NOMO-1 (cell line): Measurements from ENCODE around the gene ZNF451.
"Not testable (repeated sequence)": the region's sequence is repeated elsewhere in the genome, so short reads cannot be mapped to it uniquely, and the experiment has no call there.

Experiments used
- DNase-seq, 2 experiments: peaks; one replicate each; lab custom pipeline; 2025; ENCODE audit not compliant: unreplicated experiment in 2 of 2; lab: John Stamatoyannopoulos, UW

The ZNF451 gene

GRCh38 chr6:57089687-57090457 lies at the start of gene ZNF451:
Gene ZNF451, plus strand, starts transcription at chr6:57090188. Its CDS starts 66 bp downstream, at chr6:57090254.
- DNase-seq = peak; percentile 94 to 96

- not testable (repeated sequence) for DNase-seq
These were observed 45.9 kb upstream of the ZNF451 start for GRCh38 chr6:57044061-57044460.

GRCh38 chr6:57044568-57044967 lies 45.4 kb upstream of the ZNF451 start:
- no peak for DNase-seq

- DNase-seq = peak; percentile 82
These were observed 43.4 kb upstream of the ZNF451 start, which contains the start of gene KIAA1586 for GRCh38 chr6:57046332-57047256. Gene KIAA1586, plus strand, starts transcription at chr6:57046693. Its CDS starts 63 bp downstream, at chr6:57046756.

GRCh38 chr6:57047257-57047585 lies 42.8 kb upstream of the ZNF451 start:
- not testable (repeated sequence) for DNase-seq

- not testable (repeated sequence) for DNase-seq
These were observed 42.1 kb upstream of the ZNF451 start for GRCh38 chr6:57047859-57048258.

- DNase-seq = no peak
These were observed 41.4 kb upstream of the ZNF451 start for GRCh38 chr6:57048577-57048976.

- no peak for DNase-seq
These were observed 26.1 kb upstream of the ZNF451 start for GRCh38 chr6:57063847-57064246.

GRCh38 chr6:57064809-57065208 lies 25.2 kb upstream of the ZNF451 start:
- DNase-seq = no peak

- no peak for DNase-seq
These were observed 21.9 kb upstream of the ZNF451 start for GRCh38 chr6:57068061-57068460.

GRCh38 chr6:57069228-57069627 lies 20.8 kb upstream of the ZNF451 start:
- no peak for DNase-seq

GRCh38 chr6:57069920-57070331 lies 20.1 kb upstream of the ZNF451 start:
- DNase-seq = no peak

GRCh38 chr6:57072108-57072507 lies 17.9 kb upstream of the ZNF451 start:
- no peak for DNase-seq

GRCh38 chr6:57074383-57074782 lies 15.6 kb upstream of the ZNF451 start:
- no peak for DNase-seq

GRCh38 chr6:57075092-57075491 lies 14.9 kb upstream of the ZNF451 start:
- no peak for DNase-seq

- DNase-seq = no peak
These were observed 11.3 kb upstream of the ZNF451 start for GRCh38 chr6:57078531-57079207.

GRCh38 chr6:57085471-57085870 lies 4.5 kb upstream of the ZNF451 start:
- no peak for DNase-seq

- DNase-seq = no peak
These were observed 3.1 kb upstream of the ZNF451 start for GRCh38 chr6:57086843-57087242.

GRCh38 chr6:57087916-57088315 lies 2.1 kb upstream of the ZNF451 start:
- DNase-seq = no peak

- DNase-seq = no peak
These were observed 723 bp upstream of the ZNF451 start for GRCh38 chr6:57089265-57089664.

- DNase-seq = not testable (repeated sequence)
These were observed 575 bp downstream of the ZNF451 start for GRCh38 chr6:57090458-57091067.
